Aorta (tissue), 5 donors: Measurements from ENCODE around the gene HIVEP3. TPM values are rescaled to one million over a fixed set of nuclear protein-coding genes. Genes with fewer than 3 reads are reported as not detected.

Experiments
- ATAC-seq: fragments of 200-7000 bp; cut with Tn5 transposase; one replicate; pipeline ENCODE4 v1.9.1; 2022; ENCODE audit warnings: moderate library complexity; ENCODE audit not compliant: low FRiP score
- DNase-seq, 2 donors: peaks; one replicate each; pipeline ENCODE4 v3.0.0-alpha.2; 2020
- H3K27ac ChIP-seq, 2 donors: one replicate each; pipeline ENCODE4 v1.5.1; 2013; ENCODE audit warnings: low read length in 2 of 2, mild to moderate bottlenecking in 2 of 2, moderate library complexity in 2 of 2, control low read depth in 1 of 2, inconsistent platforms in 1 of 2, low read depth in 1 of 2
- H3K27me3 ChIP-seq, 2 donors: one replicate each; pipeline ENCODE4 v1.6.1; 2013; ENCODE audit warnings: control low read depth in 1 of 2, low read length in 1 of 2, mild to moderate bottlenecking in 1 of 2, moderate library complexity in 1 of 2; ENCODE audit not compliant: insufficient read depth in 2 of 2, control insufficient read depth in 1 of 2
- H3K36me3 ChIP-seq, 2 donors: one replicate each; pipeline ENCODE4 v1.6.1; 2013; ENCODE audit warnings: control low read depth in 1 of 2, low read length in 1 of 2, mild to moderate bottlenecking in 1 of 2; ENCODE audit not compliant: insufficient read depth in 2 of 2, control insufficient read depth in 1 of 2
- H3K4me1 ChIP-seq, 2 donors: one replicate each; pipeline ENCODE4 v1.6.1; 2013; ENCODE audit warnings: low read length in 2 of 2, control low read depth in 1 of 2, mild to moderate bottlenecking in 1 of 2, moderate library complexity in 1 of 2; ENCODE audit not compliant: insufficient read depth in 2 of 2, control insufficient read depth in 1 of 2
- H3K4me3 ChIP-seq, 2 donors: one replicate each; pipeline ENCODE4 v1.5.1; 2013; ENCODE audit warnings: low read length in 2 of 2, control low read depth in 1 of 2, mild to moderate bottlenecking in 1 of 2
- H3K9me3 ChIP-seq: one replicate; pipeline ENCODE4 v1.6.1; 2013; ENCODE audit warnings: mild to moderate bottlenecking, low read length; ENCODE audit not compliant: control insufficient read depth
- WGBS, 2 donors: extraction: QIAGEN DNeasy Blood & Tissue Kit; methylation state at CpG; one replicate each; pipeline ENCODE4 v1.1.7; 2013; 5-methylcytosine and 5-hydroxymethylcytosine counted together
- intact Hi-C, 2 donors: fragments of 100-400 bp; cut with DNase I; formaldehyde crosslinking; loops; one replicate each; pipeline versions ENCODE4 v1.14.2 to v1.15.0; 2022
- polyA plus RNA-seq, 2 donors: library from polyadenylated mRNA; stranded (reverse); fragments of 200-250 nt; gene quantifications; one replicate each; pipeline ENCODE4 v1.2.3, GENCODE V29; 2013
- total RNA-seq, 2 donors: library from RNA; stranded (reverse); fragmentation: NEBNext Ultra II Directional; extraction: Animal tissue kit (Norgen Biotek cat#: 25700); gene quantifications; one replicate each; pipeline ENCODE4 v1.2.1, GENCODE V29; 2021
- donor health status: healthy with polysubstance abuse.
- donor health status: Bipolar disorder and iron deficiency.
- donor health status: DM: no; HTN: no; CAD: no.
- donor health status: DM: no; HTN: no; CAD: no.
- donor health status: DM: yes; HTN: yes; CAD: no.

HIVEP3 gene
- total and polyA plus RNA-seq, 4 donors = 1.6 to 6.3 (median 4.0) TPM

DNA sequence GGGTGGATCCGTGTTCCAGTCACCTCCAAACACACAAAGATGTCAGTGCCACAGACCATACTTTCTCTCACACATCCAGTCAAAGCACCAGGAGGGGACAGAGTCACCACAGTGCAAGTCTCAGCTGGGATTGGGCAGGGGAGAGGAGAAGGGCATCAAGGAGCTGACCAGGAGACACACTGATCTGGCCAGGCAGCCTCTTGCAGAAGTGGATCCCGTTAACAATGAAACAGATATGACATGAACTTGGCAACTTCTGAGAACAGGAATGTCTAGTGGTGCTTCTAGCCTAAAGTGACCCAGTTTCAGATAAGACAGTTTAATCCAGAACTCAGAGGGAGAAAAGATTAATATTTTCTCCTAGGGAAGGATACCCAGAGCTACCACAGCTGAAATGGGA is 71.0 kb downstream of the HIVEP3 start:
- intact Hi-C loops = no loop called here
- Histone ChIP-seq H3K27me3 (no peaks in the 10 kb centered on the region), H3K9me3 (no peaks in the 10 kb centered on the region), H3K27ac (no peak overlapping the region), H3K4me3 (no peak overlapping the region), H3K36me3 (peaks cover 0 to 1% of the 10 kb centered on the region in 2 donors), H3K4me1 (no peaks in the 10 kb centered on the region)
- 53 to 64% methylated on average over 2 of the region's 2 CpGs for whole genome bisulfite sequencing, 2 donors
- DNase-seq (no peak), ATAC-seq (no peak)

DNA sequence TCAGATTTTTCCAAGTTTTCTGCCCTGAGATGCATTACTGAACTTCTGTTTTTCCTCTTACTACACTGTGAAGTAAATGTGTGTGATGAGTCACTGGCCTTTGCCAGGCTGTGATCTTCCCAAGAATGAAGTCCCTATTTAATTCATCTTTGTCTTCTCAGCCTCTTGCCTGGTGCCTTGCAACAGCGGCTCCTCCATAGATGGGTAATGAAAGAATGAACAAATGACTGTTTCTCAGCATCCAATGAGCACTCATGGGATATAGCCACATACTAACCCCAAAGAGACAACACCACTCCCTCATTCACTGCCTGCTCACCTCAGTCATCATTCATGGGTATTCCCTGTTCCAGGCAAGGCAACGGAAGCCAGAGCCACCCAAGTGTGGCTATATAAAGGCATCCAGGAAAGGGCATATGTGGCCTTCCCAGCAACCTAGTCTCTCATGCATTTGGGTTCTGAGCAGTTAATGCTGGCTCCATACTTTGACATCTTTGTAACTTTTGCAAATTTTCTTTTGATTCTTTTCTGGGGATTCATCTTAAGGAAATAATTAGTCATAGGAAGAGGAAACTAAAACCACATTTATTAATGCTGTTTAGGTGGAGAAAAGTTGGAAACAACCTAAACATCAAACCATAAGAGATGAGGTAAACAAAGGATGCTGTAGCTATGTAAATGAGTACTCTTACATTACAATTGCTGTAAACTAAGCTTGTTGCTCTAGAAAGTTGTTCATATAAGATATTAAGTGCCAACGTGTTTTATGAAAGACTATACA is 71.9 kb downstream of the HIVEP3 start:
- no peak overlapping the region for H3K4me3 ChIP-seq
- no peaks in the 10 kb centered on the region for H3K9me3 ChIP-seq
- no peaks in the 10 kb centered on the region for H3K27me3 ChIP-seq
- DNase-seq = no peak
- ATAC-seq = no peak
- no peaks in the 10 kb centered on the region for H3K4me1 ChIP-seq
- 88 to 90% methylated on average over 3 of the region's 3 CpGs for WGBS, 2 donors
- no peak overlapping the region for H3K27ac ChIP-seq
- intact Hi-C loops = no loop called here
- H3K36me3 ChIP-seq = no peaks in the 10 kb centered on the region

DNA sequence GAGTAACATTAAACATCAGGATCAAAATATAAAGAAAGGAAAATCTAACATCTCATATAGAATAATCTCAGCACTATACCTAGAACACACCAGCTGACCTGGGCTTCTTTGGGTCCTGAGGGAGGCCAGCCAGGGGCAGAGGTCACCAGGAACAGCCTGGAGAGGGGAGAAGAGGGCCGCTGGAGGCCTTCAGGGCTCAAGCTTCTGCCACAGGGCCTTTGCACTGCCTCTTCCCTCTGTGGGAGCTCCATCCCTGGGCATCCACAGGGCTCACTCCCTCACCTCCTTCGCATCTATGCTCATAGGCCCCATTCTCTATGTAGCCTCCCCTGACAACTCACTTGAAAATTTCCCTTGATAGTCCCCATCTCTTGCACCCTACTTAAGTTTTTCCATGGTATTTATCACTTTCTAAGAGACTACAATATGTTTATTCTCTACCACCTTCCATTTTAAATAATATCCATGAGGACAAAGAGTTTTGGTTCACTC is 73.9 kb downstream of the HIVEP3 start:
- H3K4me1 ChIP-seq = no peaks in the 10 kb centered on the region
- H3K27ac ChIP-seq = no peak overlapping the region
- H3K9me3 ChIP-seq = no peaks in the 10 kb centered on the region
- WGBS, 2 donors = 100% methylated on average over 2 of the region's 2 CpGs
- H3K27me3 ChIP-seq = no peaks in the 10 kb centered on the region
- no peak for ATAC-seq
- H3K4me3 ChIP-seq = no peak overlapping the region
- intact Hi-C loops = no loop called here
- DNase-seq = no peak
- H3K36me3 ChIP-seq = no peaks in the 10 kb centered on the region

DNA sequence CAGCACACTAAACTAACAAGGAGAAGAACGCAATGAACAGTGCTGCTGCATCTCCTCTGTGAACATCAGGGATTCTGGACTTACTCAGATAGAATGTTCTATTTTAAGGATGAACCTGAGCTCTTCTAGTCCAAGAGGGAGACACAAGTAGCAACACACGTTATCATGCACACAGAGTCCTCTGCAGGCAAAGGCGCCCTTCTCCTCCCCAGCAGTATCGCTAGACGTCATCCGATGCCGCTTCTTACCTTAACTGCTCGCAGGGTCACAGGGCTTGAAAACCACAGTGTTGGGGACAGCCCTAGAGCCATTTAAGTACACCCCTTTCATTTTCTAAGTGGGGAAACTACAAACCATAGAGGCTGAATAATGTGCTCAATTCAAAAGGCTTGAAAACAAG is 74.5 kb downstream of the HIVEP3 start:
- intact Hi-C loops = no loop called here
- Histone ChIP-seq H3K27me3 (no peaks in the 10 kb centered on the region), H3K36me3 (no peaks in the 10 kb centered on the region), H3K27ac (no peak overlapping the region), H3K4me3 (no peak overlapping the region), H3K4me1 (no peaks in the 10 kb centered on the region), H3K9me3 (no peaks in the 10 kb centered on the region)
- ATAC-seq = no peak
- 90 to 96% methylated on average over 8 of the region's 8 CpGs for WGBS, 2 donors
- DNase-seq = no peak

DNA sequence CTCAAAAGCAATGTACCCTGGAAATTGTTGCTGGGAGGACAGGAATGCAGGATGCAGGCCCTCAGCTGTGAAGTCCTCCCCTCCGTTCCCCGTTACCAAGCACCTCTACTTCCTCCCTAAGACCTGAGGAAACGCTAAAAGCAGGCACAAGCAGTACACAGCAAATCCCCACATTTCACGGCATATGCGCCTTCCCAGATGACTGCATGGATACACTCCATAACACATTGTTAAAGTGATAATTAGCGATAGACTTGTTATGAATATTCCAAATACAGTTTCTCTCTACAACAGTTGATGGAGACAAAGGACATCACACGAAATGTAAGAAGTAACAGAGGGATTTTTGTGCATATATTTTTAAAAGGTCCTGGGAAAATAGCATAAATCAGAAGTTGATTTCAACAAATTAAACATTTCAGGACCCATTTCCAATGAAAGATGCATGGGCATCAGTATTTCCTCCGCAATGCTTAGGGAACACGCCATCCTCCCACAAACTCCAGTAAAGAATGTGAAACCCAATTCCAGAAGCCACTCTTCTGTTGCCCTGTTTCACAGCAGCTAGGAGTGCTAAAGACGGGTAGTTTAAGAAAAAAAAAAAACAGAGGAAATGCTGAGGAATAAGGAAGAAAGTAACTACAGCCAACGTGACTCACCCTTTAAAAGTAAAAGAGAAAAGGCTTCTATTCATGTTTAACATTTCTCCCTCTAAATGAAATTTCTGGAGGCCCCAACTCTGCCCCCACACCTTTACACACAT is 75.5 kb downstream of the HIVEP3 start:
- intact Hi-C loops = no loop called here
- no peaks in the 10 kb centered on the region for H3K4me1 ChIP-seq
- ATAC-seq (no peak), DNase-seq (no peak)
- no peaks in the 10 kb centered on the region for H3K9me3 ChIP-seq
- no peak overlapping the region for H3K27ac ChIP-seq
- no peaks in the 10 kb centered on the region for H3K36me3 ChIP-seq
- 71 to 72% methylated on average over 11 of the region's 11 CpGs for WGBS, 2 donors
- no peaks in the 10 kb centered on the region for H3K27me3 ChIP-seq
- no peak overlapping the region for H3K4me3 ChIP-seq

DNA sequence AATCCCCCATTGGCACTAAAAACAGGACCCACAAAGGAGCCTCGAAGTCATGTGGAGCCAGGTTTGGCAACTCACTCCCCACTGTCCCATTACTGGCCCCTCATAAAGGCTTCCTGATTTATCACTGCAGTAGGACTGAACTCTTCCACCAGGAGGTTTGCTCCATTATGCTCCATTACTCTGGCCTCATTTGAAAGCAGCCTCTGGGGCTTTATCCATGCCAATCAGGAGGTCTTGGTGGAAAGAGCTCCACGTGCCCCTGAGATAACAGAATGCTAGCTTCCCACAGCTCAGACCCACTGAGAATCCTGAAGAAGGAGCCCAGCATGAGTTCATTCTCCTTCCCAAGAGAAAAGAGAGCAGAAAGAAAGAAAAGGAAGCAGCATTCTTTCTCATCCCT is 76.4 kb downstream of the HIVEP3 start:
- Histone ChIP-seq H3K27me3 (no peaks in the 10 kb centered on the region), H3K27ac (no peak overlapping the region), H3K4me1 (no peaks in the 10 kb centered on the region), H3K4me3 (no peak overlapping the region), H3K9me3 (no peaks in the 10 kb centered on the region), H3K36me3 (no peaks in the 10 kb centered on the region)
- WGBS, 2 donors = 75% methylated on average over 2 of the region's 2 CpGs
- intact Hi-C loops = no loop called here
- ATAC-seq = no peak
- no peak for DNase-seq

DNA sequence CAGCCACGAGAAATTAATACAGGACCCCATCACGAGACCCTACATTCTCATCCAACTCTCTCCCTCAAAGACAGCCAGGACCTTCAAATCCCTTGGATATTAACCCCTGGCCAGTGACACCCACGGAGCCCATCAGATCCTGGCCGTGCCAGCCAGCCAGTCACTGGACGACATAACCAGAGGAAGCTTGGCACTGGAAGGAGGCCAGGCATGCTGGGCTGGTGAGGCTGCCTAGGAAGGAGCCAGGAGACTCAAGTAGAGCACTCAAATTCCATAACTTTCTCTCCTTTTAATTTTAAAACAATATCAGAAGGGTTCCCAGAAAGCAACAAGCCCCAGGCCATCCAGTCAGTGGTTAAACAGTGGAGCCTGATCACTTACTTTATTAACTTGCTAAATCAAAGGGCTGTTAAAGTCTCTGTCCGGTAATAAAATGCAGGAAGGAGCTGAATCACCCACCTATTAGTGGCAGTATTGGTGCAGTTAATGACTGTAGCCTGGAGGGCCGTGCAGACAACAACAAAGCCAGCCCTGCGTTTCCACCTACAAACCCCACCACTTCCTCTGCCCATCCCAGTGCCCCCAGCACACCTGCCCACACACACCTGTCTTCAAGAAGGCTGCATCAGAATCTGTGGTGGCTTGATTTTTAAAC is 78.0 kb downstream of the HIVEP3 start:
- 58 to 63% methylated on average over 8 of the region's 8 CpGs for WGBS, 2 donors
- ATAC-seq (no peak), DNase-seq (no peak)
- no peak overlapping the region for H3K27ac ChIP-seq
- H3K27me3 ChIP-seq = no peaks in the 10 kb centered on the region
- no peaks in the 10 kb centered on the region for H3K4me1 ChIP-seq
- intact Hi-C loops = no loop called here
- no peaks in the 10 kb centered on the region for H3K36me3 ChIP-seq
- no peaks in the 10 kb centered on the region for H3K9me3 ChIP-seq
- H3K4me3 ChIP-seq = no peak overlapping the region

DNA sequence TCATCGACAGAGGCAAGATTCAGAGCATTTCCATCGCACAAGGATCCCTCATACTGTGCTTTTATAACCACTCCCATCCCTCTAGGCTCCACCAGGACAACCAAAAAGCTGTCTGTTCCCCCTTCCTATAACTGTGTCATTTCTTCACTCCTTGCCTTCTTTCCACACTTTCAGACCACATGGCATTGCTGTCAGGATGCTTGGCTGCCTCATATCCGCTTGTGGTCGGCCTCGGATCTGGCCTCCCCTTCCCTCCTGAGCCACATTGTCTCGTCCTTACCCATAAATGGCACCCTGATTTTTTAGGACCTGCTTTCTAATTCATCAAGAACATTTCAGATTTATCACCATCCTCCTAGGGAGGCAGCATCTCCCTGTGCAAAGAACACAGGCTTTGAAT is 80.5 kb downstream of the HIVEP3 start:
- Histone ChIP-seq H3K4me3 (no peak overlapping the region), H3K9me3 (no peaks in the 10 kb centered on the region), H3K27me3 (no peaks in the 10 kb centered on the region), H3K27ac (no peak overlapping the region), H3K4me1 (no peaks in the 10 kb centered on the region), H3K36me3 (no peaks in the 10 kb centered on the region)
- DNase-seq = no peak
- 94 to 96% methylated on average over 6 of the region's 6 CpGs for WGBS, 2 donors
- ATAC-seq = no peak
- intact Hi-C loops = no loop called here
